NOMO-1 treated with DMSO at 0.1 percent for 48 hours (cell line): ENCODE measurements around the gene RASA3.
A peak's percentile ranks its signal among the peaks of the same experiment; 100 is the strongest.
"Not testable (repeated sequence)": the region's sequence is repeated elsewhere in the genome, so short reads cannot be mapped to it uniquely, and the experiment has no call there.

Experiments
- DNase-seq: peaks from one replicate; lab custom pipeline; 2025; ENCODE audit not compliant: unreplicated experiment; lab: John Stamatoyannopoulos, UW

The RASA3 gene

GRCh38 chr13:114132419-114133121 is at the start of gene RASA3:
Gene RASA3 (minus strand): TSS chr13:114132623. CDS start chr13:114132489, 134 bp downstream.
- DNase-seq = peak; percentile 77

GRCh38 chr13:114179087-114179658 is 46.8 kb upstream of the RASA3 start, which contains the start of gene CFAP97D2:
Gene CFAP97D2 (plus strand): TSS chr13:114179257. CDS start chr13:114179331, 74 bp downstream.
- DNase-seq = no peak

- no peak for DNase-seq
Observed at GRCh38 chr13:114177245-114178010, 45.0 kb upstream of the RASA3 start.

GRCh38 chr13:114176359-114176902 is 44.0 kb upstream of the RASA3 start:
- DNase-seq = not testable (repeated sequence)

- no peak for DNase-seq
Observed at GRCh38 chr13:114174529-114174961, 42.1 kb upstream of the RASA3 start.

- no peak for DNase-seq
Observed at GRCh38 chr13:114173745-114174144, 41.3 kb upstream of the RASA3 start.

GRCh38 chr13:114173272-114173671 is 40.8 kb upstream of the RASA3 start:
- DNase-seq = no peak

GRCh38 chr13:114167885-114168284 is 35.5 kb upstream of the RASA3 start:
- DNase-seq = no peak

- DNase-seq = peak; percentile 91
Observed at GRCh38 chr13:114167426-114167825, 35.0 kb upstream of the RASA3 start.

GRCh38 chr13:114166381-114167131 is 34.1 kb upstream of the RASA3 start:
- DNase-seq = no peak

GRCh38 chr13:114164681-114165429 is 32.4 kb upstream of the RASA3 start:
- DNase-seq = no peak

GRCh38 chr13:114164053-114164452 is 31.6 kb upstream of the RASA3 start:
- DNase-seq = no peak

GRCh38 chr13:114162533-114162922 is 30.1 kb upstream of the RASA3 start:
- no peak for DNase-seq

GRCh38 chr13:114161644-114162532 is 29.5 kb upstream of the RASA3 start:
- peak; percentile 72 for DNase-seq

- DNase-seq = no peak
Observed at GRCh38 chr13:114161028-114161556, 28.7 kb upstream of the RASA3 start.

- DNase-seq = not testable (repeated sequence)
Observed at GRCh38 chr13:114158869-114159666, 26.6 kb upstream of the RASA3 start.

GRCh38 chr13:114157869-114158495 is 25.6 kb upstream of the RASA3 start:
- no peak for DNase-seq
